ENCODE data around the gene POFUT2. TPM values are rescaled to one million over a fixed set of nuclear protein-coding genes. Genes with fewer than 3 reads are reported as not detected.

The POFUT2 gene
- total RNA-seq, 4 donors from 2014 or later = 8.3 to 19.8 (median 17.0) TPM

DNA sequence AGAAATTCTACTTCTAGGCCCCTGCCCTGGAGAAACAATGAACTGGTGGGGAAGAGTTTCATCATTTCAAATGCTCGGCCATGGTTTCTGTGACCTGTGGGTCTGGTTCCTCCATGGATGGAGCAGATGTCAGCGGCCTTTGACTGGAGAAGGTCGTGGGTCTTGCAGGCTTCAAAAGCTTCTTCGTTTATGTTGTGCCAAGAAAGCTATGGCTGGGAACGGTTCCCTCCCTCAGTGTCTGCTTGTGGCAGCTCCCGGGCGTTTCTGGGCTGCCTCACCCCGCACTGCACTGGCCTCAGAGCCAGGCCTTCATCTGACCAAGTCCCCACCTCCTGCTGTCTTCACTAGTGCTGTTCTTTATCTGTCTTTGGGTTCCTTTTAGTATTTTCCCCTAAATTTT is 46.4 kb upstream of the POFUT2 start:
- TF ChIP-seq, protein P1, sequence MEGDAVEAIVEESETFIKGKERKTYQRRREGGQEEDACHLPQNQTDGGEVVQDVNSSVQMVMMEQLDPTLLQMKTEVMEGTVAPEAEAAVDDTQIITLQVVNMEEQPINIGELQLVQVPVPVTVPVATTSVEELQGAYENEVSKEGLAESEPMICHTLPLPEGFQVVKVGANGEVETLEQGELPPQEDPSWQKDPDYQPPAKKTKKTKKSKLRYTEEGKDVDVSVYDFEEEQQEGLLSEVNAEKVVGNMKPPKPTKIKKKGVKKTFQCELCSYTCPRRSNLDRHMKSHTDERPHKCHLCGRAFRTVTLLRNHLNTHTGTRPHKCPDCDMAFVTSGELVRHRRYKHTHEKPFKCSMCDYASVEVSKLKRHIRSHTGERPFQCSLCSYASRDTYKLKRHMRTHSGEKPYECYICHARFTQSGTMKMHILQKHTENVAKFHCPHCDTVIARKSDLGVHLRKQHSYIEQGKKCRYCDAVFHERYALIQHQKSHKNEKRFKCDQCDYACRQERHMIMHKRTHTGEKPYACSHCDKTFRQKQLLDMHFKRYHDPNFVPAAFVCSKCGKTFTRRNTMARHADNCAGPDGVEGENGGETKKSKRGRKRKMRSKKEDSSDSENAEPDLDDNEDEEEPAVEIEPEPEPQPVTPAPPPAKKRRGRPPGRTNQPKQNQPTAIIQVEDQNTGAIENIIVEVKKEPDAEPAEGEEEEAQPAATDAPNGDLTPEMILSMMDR (IDR thresholded peaks at IDR 0.05; ENCODE audit: low read depth) = no peak

DNA sequence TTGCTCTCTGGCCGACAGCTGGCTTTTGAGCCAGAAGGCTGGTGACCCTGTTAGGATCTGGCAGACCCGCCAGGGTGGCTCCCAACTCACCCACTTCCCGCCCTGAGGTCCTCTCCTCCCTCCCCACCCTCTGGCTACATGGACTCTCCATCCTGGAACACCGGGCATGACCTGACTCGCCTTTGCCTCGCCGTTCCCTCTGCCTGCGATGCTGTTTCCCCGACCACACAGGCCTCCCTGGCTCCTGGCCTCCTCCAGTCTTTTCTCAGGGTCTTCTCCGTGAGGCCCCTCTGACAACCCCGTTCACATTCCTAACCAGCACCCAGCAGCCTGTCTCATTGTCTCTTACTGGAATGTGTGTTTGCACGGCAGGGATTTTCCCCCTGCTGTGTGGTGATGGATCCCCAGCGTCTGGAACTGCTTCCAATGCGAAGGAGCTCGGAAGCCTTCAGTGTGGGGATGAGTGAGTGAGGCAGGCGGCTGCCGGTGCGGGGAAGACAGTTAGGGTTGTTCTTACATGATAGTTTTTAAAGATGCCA is 46.0 kb upstream of the POFUT2 start:
- TF ChIP-seq, protein P1 (IDR thresholded peaks at IDR 0.05; ENCODE audit: low read depth) = no peak

DNA sequence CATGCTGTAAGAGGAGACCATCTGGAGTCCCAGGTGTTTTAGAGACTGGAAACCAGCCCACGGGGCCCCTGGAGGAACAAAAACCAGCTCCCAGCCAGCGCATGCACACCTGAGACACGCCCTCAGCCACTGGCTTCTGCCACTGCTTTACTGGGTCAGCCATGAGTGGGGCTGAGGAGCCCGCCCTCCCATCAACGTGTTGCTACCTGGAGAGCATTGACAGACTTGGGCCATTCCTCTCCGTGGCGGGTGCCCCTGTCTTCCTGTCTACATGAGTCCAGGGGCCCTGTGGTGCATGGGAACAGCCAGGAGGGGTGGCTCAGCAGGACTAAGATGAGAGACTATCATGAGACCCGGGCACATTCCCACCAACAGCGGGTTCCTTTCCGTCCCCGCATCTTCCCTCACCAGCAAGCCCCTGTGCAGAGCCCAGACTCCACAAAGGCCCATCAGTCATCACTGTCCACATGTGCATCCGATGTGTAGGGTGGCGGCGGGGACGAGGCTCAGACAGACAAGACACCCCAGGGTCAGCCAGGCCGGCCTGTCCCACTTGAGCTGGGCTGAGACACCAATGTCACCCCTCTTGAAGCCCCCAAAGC is 45.4 kb upstream of the POFUT2 start:
- TF ChIP-seq, protein P1 (IDR thresholded peaks at IDR 0.05; ENCODE audit: low read depth) = no peak

DNA sequence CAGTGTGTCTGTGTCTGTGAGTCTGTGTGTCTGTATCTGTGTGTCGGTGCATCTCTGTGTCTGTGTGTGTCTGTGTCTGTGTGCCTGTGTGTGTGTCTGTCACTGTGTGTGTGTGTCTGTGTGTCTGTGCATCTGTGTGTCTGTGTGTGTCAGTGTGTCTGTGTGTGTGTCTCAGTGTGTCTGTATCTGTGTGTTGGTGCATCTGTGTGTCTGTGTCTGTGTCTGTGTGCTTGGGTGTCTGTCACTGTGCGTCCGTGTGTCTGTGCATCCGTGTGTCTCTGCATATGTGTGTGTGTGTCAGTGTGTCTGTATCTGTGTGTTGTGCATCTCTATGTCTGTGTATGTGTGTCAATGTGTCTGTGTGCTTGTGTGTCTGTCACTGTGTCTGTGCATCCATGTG is 44.7 kb upstream of the POFUT2 start:
- TF ChIP-seq, protein P1 (IDR thresholded peaks at IDR 0.05; ENCODE audit: low read depth) = no peak

DNA sequence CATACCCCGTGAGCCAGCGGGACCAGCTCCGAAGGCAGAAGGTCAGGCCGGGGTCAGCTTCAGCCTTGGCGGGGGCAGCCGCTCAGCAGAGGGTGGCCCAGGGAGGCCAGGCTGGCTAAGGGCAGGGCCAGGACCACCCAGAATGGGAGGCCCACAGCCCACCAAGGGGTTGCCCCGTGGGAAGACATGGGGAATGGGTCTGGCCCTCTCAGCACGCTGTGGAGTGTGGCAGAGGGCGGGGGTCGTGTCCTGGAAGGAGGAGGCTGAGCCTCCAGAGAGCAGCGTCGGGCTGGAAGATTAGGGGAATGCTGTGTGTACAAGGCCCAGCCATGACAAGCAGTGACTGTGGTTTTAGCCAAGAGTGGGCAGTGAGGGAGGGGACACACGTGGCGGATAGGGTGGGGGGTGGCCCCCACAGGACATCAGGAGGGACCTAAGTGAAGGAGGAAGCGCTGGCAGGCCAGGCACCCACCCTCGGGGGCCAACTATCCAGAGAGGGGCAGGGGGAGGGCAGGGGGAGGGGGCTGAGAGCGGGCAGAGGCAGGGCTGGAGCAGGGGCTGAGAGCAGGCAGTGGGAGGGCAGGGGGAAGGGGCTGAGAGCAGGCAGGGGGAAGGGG is 43.9 kb upstream of the POFUT2 start:
- TF ChIP-seq, protein P1 (IDR thresholded peaks at IDR 0.05; ENCODE audit: low read depth) = no peak

DNA sequence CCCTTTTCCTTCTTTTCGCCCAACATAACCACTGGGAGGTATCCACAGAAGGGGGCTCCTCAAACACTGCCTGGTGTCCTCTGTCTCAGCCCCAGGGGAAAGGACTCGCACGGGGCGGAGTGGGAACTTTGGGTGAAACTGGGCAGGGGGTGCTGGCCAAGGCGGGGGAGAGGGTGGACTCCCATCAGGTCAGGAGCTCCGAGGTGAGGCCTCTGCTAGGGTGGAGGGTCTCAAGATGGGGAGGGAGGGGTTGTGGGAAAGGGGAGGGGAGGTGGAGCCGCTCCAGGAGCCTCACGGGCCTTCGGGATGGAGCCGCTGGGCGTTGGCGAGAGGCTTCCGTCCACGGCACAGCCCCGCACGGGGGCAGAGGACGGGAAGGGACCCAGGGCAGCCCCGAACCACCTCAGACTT is 43.2 kb upstream of the POFUT2 start:
- TF ChIP-seq, protein P1 (IDR thresholded peaks at IDR 0.05; ENCODE audit: low read depth) = no peak

DNA sequence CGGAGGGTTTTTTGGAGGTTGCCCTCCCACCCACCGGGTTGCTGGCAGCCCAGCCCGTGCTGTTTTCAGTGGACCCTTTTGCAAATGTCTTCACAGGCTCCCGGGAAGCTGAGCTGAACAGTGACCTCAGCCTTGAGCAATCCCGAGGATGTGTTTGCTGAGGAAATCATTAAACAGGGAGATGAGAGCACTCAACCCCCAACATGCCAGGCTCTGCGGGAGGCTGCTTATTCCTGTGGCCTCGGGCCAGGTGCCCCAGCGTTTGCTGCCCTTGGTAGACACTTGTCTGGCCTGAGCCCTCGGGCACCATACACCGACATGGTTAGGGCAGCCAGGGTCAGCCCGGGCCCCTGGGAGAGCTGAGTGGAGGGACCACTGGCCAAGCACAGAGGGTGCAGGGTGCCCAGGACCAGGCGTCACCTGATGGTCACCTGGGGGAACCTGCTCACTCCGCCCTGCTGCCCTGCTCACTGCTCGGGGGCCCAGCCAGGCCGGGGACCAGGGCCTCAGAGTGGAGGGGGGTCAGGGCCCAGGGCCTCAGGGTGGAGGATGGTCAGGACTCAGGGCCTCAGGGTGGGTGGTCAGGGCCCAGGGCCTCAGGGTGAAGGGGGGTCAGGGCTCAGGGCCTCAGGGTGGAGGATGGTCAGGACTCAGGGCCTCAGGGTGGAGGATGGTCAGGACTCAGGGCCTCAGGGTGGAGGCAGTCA is 42.5 kb upstream of the POFUT2 start:
- TF ChIP-seq, protein P1 (IDR thresholded peaks at IDR 0.05; ENCODE audit: low read depth) = no peak

Measured in subcutaneous adipose tissue (tissue), 4 donors.